CD4-positive, alpha-beta memory T cell (primary cell): ENCODE measurements around the gene MYH15. TPM values are rescaled to one million over a fixed set of nuclear protein-coding genes. Genes with fewer than 3 reads are reported as not detected.

Experiments
- CTCF ChIA-PET: fragments of 350-600 bp; sonication (Branson Sonifier 250); formaldehyde crosslinking; loops from one replicate; lab custom pipeline; 2021; ENCODE audit warnings: inconsistent platforms; ENCODE audit not compliant: partially characterized antibody; lab: Charles Lee
- POLR2A ChIA-PET: fragments of 350-600 bp; sonication (Branson Sonifier 250); formaldehyde crosslinking; loops from one replicate; lab custom pipeline; 2021; ENCODE audit not compliant: partially characterized antibody; lab: Charles Lee
- DNase-seq, 5 donors: peaks; one replicate each; pipeline versions ENCODE4 v3.0.0 to v3.0.0-alpha.2; 2020 to 2022; ENCODE audit warnings: mixed read lengths in 1 of 5
- H3K27ac ChIP-seq: one replicate; pipeline ENCODE4 v1.7.0; 2013; ENCODE audit warnings: low read depth, low read length
- H3K27me3 ChIP-seq: 2 replicates; pipeline ENCODE4 v1.7.0; 2013; ENCODE audit warnings: mild to moderate bottlenecking, low read length, moderate library complexity; ENCODE audit not compliant: insufficient read depth
- H3K36me3 ChIP-seq: 2 replicates; pipeline ENCODE4 v1.7.0; 2013; ENCODE audit warnings: mild to moderate bottlenecking, low read length, moderate library complexity; ENCODE audit not compliant: insufficient read depth
- H3K4me1 ChIP-seq: 2 replicates; pipeline ENCODE4 v1.7.0; 2013; ENCODE audit warnings: mild to moderate bottlenecking, low read length, moderate library complexity; ENCODE audit not compliant: insufficient read depth
- H3K4me3 ChIP-seq, 2 donors: one replicate each; pipeline ENCODE4 v1.7.0; 2013; ENCODE audit warnings: low read length in 2 of 2, mild to moderate bottlenecking in 1 of 2
- H3K9me3 ChIP-seq, 2 donors: one replicate each; pipeline ENCODE4 v1.7.0; 2013; ENCODE audit warnings: low read length in 2 of 2, control low read depth in 1 of 2; ENCODE audit not compliant: control insufficient read depth in 1 of 2
- H3K27ac Mint-ChIP-seq, 7 donors: one replicate each; pipeline ENCODE4 v1.8.0; 2020 to 2021; ENCODE audit warnings: mixed read lengths in 7 of 7, mild to moderate bottlenecking in 6 of 7, inconsistent platforms in 3 of 7, moderate library complexity in 3 of 7
- H3K27me3 Mint-ChIP-seq, 2 donors: one replicate each; pipeline ENCODE4 v1.8.0; 2020 to 2021; ENCODE audit warnings: mixed read lengths in 2 of 2
- H3K36me3 Mint-ChIP-seq, 2 donors: one replicate each; pipeline ENCODE4 v1.8.0; 2020 to 2021; ENCODE audit warnings: mixed read lengths in 2 of 2, inconsistent platforms in 1 of 2, mild to moderate bottlenecking in 1 of 2
- H3K4me1 Mint-ChIP-seq, 4 donors: one replicate each; pipeline ENCODE4 v1.8.0; 2020 to 2021; ENCODE audit warnings: mixed read lengths in 4 of 4, mild to moderate bottlenecking in 1 of 4
- H3K4me3 Mint-ChIP-seq, 8 donors: one replicate each; pipeline ENCODE4 v1.8.0; 2020 to 2021; ENCODE audit warnings: mixed read lengths in 8 of 8, mild to moderate bottlenecking in 7 of 8, moderate library complexity in 6 of 8, inconsistent platforms in 3 of 8
- H3K9me3 Mint-ChIP-seq, 8 donors: one replicate each; pipeline ENCODE4 v1.8.0; 2020 to 2021; ENCODE audit warnings: mixed read lengths in 8 of 8, mild to moderate bottlenecking in 5 of 8, inconsistent platforms in 3 of 8, moderate library complexity in 1 of 8
- intact Hi-C: fragments of 100-400 bp; cut with micrococcal nuclease; formaldehyde crosslinking; loops from one replicate; pipeline ENCODE4 v1.15.1; 2023
- polyA plus RNA-seq, 2 donors: library from polyadenylated mRNA; unstranded; fragments of 300-500 nt; fragmentation: Illumina TruSeq; gene quantifications; one replicate each; pipeline ENCODE4 v1.2.3, GENCODE V29; 2021
- total RNA-seq, 2 experiments: library from RNA; stranded (reverse); gene quantifications; one replicate each; pipeline ENCODE4 v1.2.3, GENCODE V29; 2021

Gene MYH15
- total and polyA plus RNA-seq, 4 experiments from 2014 or later: 0.06 TPM; not detected in 3

DNA sequence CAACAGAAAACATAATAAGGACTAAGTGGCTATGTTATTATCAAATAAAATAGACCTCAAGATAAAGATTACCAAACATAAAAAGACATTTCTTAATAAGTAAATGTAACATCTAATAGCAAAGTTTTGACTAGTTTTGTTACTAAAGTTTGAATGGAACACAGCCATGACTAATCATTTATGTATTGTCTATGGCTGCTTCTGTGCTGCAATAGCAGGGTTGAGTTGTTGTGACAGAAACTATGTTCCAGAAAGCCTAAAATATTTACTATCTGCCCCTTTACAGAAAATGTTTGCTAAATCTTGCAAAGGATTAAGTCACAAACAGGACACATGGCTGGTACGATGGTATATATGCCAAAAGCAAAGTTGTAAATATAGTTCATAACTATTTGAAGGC is 37.9 kb upstream of the MYH15 start:
- no peak for DNase-seq
- H3K27ac Mint-ChIP-seq: no peak overlapping the region
- H3K4me1 ChIP-seq: peaks cover 10% of the 10 kb centered on the region
- H3K4me1 Mint-ChIP-seq: peaks cover 15 to 20% (median 18%) of the 10 kb centered on the region in 4 donors
- H3K9me3 Mint-ChIP-seq: peaks cover 0 to 2% (median 0%) of the 10 kb centered on the region in 8 donors
- CTCF ChIA-PET: no interaction called here
- intact Hi-C loops: no loop called here
- H3K9me3 ChIP-seq: no peaks in the 10 kb centered on the region
- no peaks in the 10 kb centered on the region for H3K27me3 Mint-ChIP-seq
- no peaks in the 10 kb centered on the region for H3K36me3 Mint-ChIP-seq
- H3K27ac ChIP-seq: no peak overlapping the region
- POLR2A ChIA-PET: no interaction called here
- H3K4me3 ChIP-seq: no peak overlapping the region
- no peaks in the 10 kb centered on the region for H3K36me3 ChIP-seq
- no peaks in the 10 kb centered on the region for H3K27me3 ChIP-seq
- H3K4me3 Mint-ChIP-seq: no peak overlapping the region

GRCh38 chr3:108546692-108547091 is 36.3 kb upstream of the MYH15 start:
- Histone ChIP-seq H3K27ac (peak overlapping the region; percentile 5), H3K4me3 (peak overlapping the region in 1 of 2 donors; percentile 21), H3K27me3 (no peaks in the 10 kb centered on the region), H3K4me1 (peaks cover 10% of the 10 kb centered on the region), H3K36me3 (no peaks in the 10 kb centered on the region), H3K9me3 (no peaks in the 10 kb centered on the region)
- POLR2A ChIA-PET: interaction anchor here (0.8 kb wide), 1 partner anchor 274 kb away, joined by 3 read pairs; no protein-coding TSS in a partner anchor
- Mint-ChIP-seq H3K27ac (peak overlapping the region in 5 of 7 donors; percentile 3 to 82 (median 53)), H3K36me3 (no peaks in the 10 kb centered on the region), H3K27me3 (no peaks in the 10 kb centered on the region), H3K4me3 (peak overlapping the region; percentile 59 to 85 (median 77)), H3K9me3 (peaks cover 0 to 2% (median 0%) of the 10 kb centered on the region in 8 donors), H3K4me1 (peaks cover 11 to 17% (median 13%) of the 10 kb centered on the region in 4 donors)
- CTCF ChIA-PET: interaction anchor here (1.2 to 1.3 kb wide), 2 partner anchors 13 to 56 kb away, joined by 3 read pairs; no protein-coding TSS in a partner anchor
- no peak for DNase-seq
- intact Hi-C loops: no loop called here

DNA sequence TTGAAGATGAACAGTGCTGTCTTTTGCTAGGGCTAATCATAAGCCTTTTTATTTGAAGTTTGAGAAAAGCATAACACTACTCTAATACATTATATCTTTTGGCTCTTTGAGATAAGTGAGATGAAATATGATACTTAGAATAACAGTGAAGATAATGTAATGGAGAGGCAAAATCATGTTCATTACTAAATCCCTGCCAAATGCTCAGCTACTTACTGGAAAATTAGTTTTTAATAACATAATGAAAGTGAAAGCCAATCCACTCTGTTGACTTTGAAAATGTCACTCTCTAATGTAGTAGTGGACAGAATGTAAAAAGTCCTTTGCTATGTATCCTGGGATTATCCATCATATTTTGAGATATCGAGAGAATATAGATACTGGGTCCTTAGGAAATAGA is 35.9 kb upstream of the MYH15 start:
- intact Hi-C loops: no loop called here
- no peak for DNase-seq
- Histone ChIP-seq H3K36me3 (no peaks in the 10 kb centered on the region), H3K4me3 (peak overlapping the region in 1 of 2 donors; percentile 21), H3K27me3 (no peaks in the 10 kb centered on the region), H3K9me3 (no peaks in the 10 kb centered on the region), H3K4me1 (peaks cover 10% of the 10 kb centered on the region), H3K27ac (peak overlapping the region; percentile 5)
- H3K36me3 Mint-ChIP-seq: no peaks in the 10 kb centered on the region
- peaks cover 0 to 2% (median 0%) of the 10 kb centered on the region in 8 donors for H3K9me3 Mint-ChIP-seq
- H3K27ac Mint-ChIP-seq: peak overlapping the region in 6 of 7 donors; percentile 3 to 82 (median 56)
- ChIA-PET POLR2A (interaction anchor here (0.8 kb wide), 1 partner anchor 275 kb away, joined by 3 read pairs; no protein-coding TSS in a partner anchor), CTCF (interaction anchor here (1.2 to 1.3 kb wide), 2 partner anchors 13 to 57 kb away, joined by 3 read pairs; no protein-coding TSS in a partner anchor)
- H3K27me3 Mint-ChIP-seq: no peaks in the 10 kb centered on the region
- peak overlapping the region; percentile 59 to 85 (median 77) for H3K4me3 Mint-ChIP-seq
- H3K4me1 Mint-ChIP-seq: peaks cover 11 to 17% (median 12%) of the 10 kb centered on the region in 4 donors

GRCh38 chr3:108538083-108538482 is 27.7 kb upstream of the MYH15 start:
- no peaks in the 10 kb centered on the region for H3K4me1 ChIP-seq
- Mint-ChIP-seq H3K27ac (no peak overlapping the region), H3K4me3 (no peak overlapping the region), H3K9me3 (peaks cover 0 to 2% (median 0%) of the 10 kb centered on the region in 8 donors), H3K4me1 (no peaks in the 10 kb centered on the region), H3K27me3 (no peaks in the 10 kb centered on the region), H3K36me3 (no peaks in the 10 kb centered on the region)
- no peak overlapping the region for H3K4me3 ChIP-seq
- H3K36me3 ChIP-seq: no peaks in the 10 kb centered on the region
- no peak for DNase-seq
- intact Hi-C loops: no loop called here
- ChIA-PET POLR2A (no interaction called here), CTCF (no interaction called here)
- H3K27ac ChIP-seq: no peak overlapping the region
- no peaks in the 10 kb centered on the region for H3K9me3 ChIP-seq
- H3K27me3 ChIP-seq: no peaks in the 10 kb centered on the region

DNA sequence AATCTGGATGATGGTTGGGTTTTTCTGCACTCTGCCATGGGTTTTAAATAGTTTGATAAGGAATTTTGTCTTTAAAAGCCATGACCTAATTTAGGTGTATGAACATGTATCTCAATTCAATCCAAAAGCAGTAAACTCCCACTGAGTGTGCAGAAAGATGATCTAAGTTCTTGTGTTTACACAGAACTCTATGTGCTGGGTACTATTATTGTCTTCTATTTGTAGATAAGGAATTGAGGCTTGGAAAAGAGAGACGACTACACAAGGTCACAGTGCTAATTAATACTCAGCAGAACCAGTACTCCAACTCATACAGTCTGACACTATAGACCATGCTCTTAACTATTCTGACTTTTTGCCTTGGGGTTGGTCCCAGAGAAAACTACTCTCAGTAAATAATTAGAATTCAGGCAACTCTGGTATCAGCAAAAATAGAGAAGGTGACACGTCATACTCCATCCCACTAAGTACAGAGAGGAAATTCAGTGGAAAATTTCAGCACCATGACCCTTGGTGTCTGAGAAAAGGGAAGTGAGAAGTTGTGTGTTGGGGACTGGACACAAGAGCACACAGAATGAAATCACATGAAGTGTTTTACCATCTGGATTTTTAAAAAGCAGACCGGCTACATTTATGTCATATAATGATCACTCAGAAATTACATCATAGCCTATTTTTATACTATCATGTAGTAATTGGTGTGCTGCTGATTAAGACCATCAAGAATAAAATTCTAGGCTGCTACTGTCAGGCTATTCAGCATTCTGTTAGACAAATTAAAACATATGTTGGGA is 18.3 kb upstream of the MYH15 start:
- H3K4me3 Mint-ChIP-seq: no peak overlapping the region
- peaks cover 0 to 9% (median 2%) of the 10 kb centered on the region in 4 donors for H3K4me1 Mint-ChIP-seq
- H3K27me3 Mint-ChIP-seq: peaks cover 1 to 11% of the 10 kb centered on the region in 2 donors
- Histone ChIP-seq H3K36me3 (no peaks in the 10 kb centered on the region), H3K4me3 (no peak overlapping the region), H3K27ac (no peak overlapping the region), H3K4me1 (no peaks in the 10 kb centered on the region), H3K9me3 (no peaks in the 10 kb centered on the region), H3K27me3 (no peaks in the 10 kb centered on the region)
- ChIA-PET CTCF (no interaction called here), POLR2A (no interaction called here)
- H3K36me3 Mint-ChIP-seq: no peaks in the 10 kb centered on the region
- DNase-seq: no peak
- intact Hi-C loops: no loop called here
- no peak overlapping the region for H3K27ac Mint-ChIP-seq
- peaks cover 0 to 6% (median 3%) of the 10 kb centered on the region in 8 donors for H3K9me3 Mint-ChIP-seq

DNA sequence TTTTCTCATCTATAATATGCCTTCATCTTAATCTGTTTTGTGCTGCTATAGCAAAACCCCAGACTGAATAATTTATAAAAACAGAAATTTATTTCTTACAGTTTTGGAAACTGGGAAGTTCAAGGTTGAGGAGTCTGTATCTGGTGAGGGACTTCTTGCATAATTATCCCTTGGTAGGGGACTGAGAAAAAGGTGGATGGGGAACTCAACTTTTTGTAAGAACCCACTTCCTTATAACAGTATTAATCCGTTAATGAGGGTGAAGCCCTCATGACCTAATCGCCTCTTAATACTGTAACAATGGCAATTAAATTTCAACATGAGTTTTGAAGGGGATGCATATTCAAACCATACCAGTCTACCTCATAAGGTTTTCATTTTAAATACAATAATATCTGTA is 17.4 kb upstream of the MYH15 start:
- H3K4me3 Mint-ChIP-seq: no peak overlapping the region
- peaks cover 0 to 9% (median 2%) of the 10 kb centered on the region in 4 donors for H3K4me1 Mint-ChIP-seq
- Histone ChIP-seq H3K27me3 (no peaks in the 10 kb centered on the region), H3K36me3 (no peaks in the 10 kb centered on the region), H3K4me3 (no peak overlapping the region), H3K4me1 (no peaks in the 10 kb centered on the region), H3K27ac (no peak overlapping the region), H3K9me3 (no peaks in the 10 kb centered on the region)
- peaks cover 1 to 11% of the 10 kb centered on the region in 2 donors for H3K27me3 Mint-ChIP-seq
- POLR2A ChIA-PET: no interaction called here
- CTCF ChIA-PET: no interaction called here
- intact Hi-C loops: no loop called here
- no peak for DNase-seq
- H3K9me3 Mint-ChIP-seq: peaks cover 0 to 6% (median 3%) of the 10 kb centered on the region in 8 donors
- no peak overlapping the region for H3K27ac Mint-ChIP-seq
- no peaks in the 10 kb centered on the region for H3K36me3 Mint-ChIP-seq

GRCh38 chr3:108527109-108527508 is 16.7 kb upstream of the MYH15 start:
- H3K4me1 Mint-ChIP-seq: peaks cover 0 to 9% (median 2%) of the 10 kb centered on the region in 4 donors
- H3K9me3 ChIP-seq: no peaks in the 10 kb centered on the region
- ChIA-PET POLR2A (no interaction called here), CTCF (interaction anchor here (1.3 kb wide), 1 partner anchor 26 kb away, joined by 3 read pairs; no protein-coding TSS in a partner anchor)
- peaks cover 0 to 6% (median 3%) of the 10 kb centered on the region in 8 donors for H3K9me3 Mint-ChIP-seq
- no peak for DNase-seq
- H3K27me3 Mint-ChIP-seq: peaks cover 1 to 11% of the 10 kb centered on the region in 2 donors
- no peak overlapping the region for H3K4me3 ChIP-seq
- intact Hi-C loops: no loop called here
- H3K27ac Mint-ChIP-seq: no peak overlapping the region
- no peak overlapping the region for H3K4me3 Mint-ChIP-seq
- H3K27me3 ChIP-seq: no peaks in the 10 kb centered on the region
- no peak overlapping the region for H3K27ac ChIP-seq
- no peaks in the 10 kb centered on the region for H3K36me3 Mint-ChIP-seq
- no peaks in the 10 kb centered on the region for H3K36me3 ChIP-seq
- no peaks in the 10 kb centered on the region for H3K4me1 ChIP-seq
